ENCODE results near the gene MPI.

MPI gene

Small RNA genes within 50 kb of the gene (small RNA-seq; reads per million reads assigned to genes)
- 0.84 reads per million, percentile 20 among the genes with 10 or more reads in this experiment for gene MIR6882

All from skeletal muscle satellite cell (primary cell).